Kidney tubule cell (primary cell): ENCODE measurements around the gene SLC37A2.

Experiments used
- DNase-seq: peaks from one replicate; pipeline ENCODE4 v3.0.0-alpha.2; 2018; ENCODE audit warnings: low spot score

SLC37A2 gene

DNA sequence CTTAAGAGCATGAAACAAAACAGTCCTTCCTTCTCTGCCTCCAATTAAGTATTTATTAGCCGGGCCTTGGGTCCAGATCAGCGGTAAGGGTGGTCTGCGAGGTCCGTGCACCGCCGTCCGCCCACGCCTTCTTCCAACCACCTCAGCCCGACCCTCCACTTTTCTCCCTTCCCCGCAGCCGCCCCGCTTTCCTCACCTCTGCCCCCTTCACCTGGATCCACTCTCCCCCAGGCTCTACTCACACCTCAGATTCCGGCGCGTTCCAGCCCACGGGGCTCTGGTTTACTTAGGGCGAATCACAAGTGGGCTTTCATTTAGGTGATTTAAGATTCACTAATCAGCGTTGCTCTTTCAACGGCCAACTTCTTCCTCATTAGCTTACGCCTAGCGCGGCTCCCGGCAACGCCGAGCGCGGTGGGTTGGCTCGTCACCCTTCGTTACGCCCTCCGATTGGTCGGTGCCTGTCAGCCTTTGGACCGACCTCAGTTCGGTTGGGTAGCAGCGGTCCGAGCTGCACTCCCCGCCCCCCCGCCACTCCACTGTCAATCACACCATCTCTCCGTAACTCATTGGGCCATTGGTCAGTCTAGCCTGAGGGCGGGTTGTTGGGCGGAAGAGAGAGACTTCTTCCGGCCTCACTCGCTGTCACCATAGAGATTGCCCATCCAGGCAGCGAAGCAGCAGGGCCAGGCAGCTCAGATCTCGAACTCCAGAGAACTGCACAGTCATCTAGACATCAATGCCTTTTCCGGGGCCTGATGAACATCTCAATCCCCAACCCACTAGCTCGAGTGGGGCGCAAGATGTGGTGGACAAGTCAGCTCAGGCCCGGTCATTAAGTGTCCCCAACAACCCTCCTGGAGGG is 48.5 kb downstream of the SLC37A2 start, which contains the start of gene TMEM218:
TMEM218 (minus strand) TSS at position 284 of the 865 bp plus-strand sequence. CDS start 9,385 bp downstream, outside the sequence.
- peak; percentile 99 for DNase-seq

DNA sequence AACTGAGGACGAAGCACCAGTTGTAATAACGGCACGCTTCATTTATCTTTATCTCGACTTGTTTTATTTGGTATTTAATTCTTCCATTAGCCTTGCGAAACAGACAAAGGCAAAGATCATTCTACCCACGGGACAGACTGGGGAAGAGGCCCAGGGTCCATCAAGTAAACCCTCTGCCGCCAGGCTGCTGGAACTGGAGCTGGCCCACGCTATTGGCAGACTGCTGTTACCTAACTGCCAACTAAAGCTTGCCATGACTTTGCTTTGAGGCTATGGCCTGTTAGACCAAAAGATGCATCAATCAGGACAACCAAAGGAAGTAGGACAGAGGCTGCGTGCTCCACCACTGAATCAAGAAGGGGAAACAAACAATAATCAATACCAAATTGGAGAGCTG is 49.1 kb downstream of the SLC37A2 start:
- no peak for DNase-seq

DNA sequence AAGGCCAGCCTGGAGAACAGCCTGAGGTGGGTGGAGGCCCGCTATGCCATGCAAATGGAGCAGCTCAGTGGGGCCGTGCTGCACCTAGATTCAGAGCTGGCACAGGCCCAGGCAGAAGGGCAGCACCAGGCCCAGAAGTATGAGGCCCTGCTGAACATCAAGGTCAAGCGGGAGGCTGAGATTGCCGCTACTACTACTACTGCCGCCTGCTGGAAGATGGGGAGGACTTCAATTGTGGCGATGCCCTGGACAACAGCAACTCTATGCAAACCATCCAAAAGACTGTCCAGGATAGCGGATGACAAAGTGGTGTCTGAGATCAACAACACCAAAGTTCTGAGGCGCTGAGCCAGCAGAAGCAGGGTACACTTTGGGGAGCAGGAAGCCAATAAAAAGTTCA is 51.4 kb downstream of the SLC37A2 start:
- DNase-seq, result no peak

DNA sequence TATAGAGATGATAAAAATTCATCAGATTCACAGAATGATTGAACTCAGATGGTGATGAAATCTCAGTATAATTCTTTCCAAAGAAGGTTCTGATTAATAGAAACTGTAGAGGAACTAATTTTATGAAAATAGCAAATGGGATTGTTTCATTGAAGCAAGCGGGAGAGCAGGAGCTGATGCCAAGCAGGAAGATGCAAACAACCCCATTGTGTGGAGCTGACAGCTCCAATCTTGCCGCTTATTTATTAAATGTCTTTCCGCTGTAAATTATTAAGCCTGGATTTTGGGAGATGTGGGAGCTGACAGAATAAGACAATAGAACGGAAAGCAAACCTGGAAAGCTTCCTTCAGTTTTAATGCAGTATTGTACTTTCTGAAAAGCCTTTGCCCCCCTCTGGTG is 54.3 kb downstream of the SLC37A2 start:
- DNase-seq, result no peak

DNA sequence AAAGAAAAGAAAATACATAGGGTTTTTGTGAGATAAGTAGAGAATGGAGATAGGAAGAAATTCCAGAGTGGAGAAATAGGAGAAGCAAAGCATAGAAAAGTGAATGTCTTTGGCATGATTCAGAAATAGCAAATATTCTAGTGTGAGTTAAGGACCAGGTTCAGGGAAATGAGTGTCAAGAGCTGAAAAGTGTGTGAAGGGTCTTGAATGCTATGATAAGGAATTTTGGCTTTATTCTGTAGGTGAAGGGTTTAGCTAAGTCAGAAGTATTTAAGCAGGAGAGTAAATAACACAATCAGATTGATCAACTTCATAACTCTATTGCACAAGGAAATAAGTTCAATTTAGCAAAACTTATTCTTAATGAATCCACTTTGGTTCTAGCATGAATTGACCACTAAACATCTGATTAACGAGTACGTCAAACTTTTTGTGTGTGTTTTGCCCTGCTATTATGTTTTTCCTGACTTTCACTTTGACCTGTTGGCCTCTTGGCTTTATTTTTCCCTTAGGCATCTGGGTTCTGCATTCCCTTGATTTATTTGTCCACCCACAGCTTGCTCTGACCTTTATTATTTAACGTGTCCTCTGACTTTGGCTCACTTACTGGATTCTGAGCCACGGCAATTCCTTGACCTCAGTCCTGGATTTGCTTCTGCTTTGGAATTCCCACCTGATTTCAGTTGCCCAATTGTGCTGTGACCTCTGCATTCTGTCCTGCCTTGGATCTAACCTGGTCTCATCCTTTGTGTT is 60.3 kb downstream of the SLC37A2 start:
- no peak for DNase-seq

DNA sequence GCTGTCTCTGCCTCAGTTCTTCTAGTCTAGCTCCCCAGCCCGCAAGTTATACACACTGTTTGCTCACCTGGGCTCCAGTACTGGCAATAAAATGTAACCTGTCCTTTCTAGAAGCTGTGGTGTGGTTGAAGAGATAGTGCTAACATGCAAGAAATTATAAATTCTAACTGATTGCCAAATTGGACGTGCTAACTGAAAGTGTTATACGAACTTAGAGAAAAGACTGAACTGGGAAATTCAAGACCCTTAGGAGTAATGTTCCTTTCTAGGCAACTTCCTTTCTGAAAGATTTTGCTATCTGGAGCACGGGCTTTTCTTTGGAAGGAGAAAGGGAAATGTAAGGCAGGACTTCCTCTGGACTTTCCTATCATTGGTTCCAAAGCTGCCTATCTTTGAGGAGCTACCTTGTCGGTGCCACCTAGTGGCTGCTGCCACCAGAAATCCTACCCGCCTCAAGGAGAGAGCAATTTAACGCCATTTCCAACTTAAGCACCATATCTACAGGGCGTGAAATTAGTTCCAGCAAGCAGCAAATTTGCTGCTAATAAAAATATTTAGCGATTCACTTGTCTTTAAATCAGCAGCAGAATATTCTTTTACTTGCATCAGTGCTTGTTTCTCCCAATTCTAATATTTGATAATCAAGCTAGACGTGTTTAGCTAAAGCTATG is 61.0 kb downstream of the SLC37A2 start:
- DNase-seq, result peak; percentile 58

DNA sequence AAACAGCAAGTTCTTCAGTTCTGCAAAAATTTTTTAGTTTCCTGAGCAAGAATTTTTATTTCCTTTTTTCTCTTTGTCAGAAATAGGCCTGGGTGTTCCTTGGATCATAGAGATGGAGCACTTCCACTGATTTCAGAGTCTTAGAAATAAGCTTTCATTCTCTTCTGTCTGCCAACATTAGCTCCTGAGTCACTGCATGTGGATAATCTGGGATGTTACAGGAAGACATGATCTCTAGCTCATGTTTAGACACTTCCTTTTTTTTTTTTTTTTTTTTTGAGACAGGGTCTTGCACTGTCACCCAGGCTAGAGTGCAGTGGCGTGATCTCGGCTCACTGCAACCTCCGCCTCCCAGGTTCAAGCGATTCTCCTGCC is 61.5 kb downstream of the SLC37A2 start:
- DNase-seq, result no peak

DNA sequence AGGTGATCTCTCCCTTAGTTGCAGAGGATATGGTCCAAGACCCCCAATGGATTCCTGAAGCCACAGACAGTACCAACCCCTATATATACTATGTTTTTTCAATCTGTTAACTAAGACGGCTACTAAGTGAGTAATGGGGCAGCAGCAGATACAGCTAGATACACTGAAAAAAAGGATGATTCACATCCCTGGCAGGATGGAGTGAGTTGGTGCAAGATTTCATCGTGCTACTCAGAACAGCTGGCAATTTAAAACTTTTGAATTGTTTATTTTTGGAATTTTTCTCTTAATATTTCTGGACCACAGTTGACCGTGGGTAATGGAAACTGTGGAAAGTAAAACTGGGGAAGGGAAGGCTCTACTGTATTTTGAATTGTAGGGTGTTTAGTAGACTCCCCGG is 65.3 kb downstream of the SLC37A2 start:
- DNase-seq, result no peak

DNA sequence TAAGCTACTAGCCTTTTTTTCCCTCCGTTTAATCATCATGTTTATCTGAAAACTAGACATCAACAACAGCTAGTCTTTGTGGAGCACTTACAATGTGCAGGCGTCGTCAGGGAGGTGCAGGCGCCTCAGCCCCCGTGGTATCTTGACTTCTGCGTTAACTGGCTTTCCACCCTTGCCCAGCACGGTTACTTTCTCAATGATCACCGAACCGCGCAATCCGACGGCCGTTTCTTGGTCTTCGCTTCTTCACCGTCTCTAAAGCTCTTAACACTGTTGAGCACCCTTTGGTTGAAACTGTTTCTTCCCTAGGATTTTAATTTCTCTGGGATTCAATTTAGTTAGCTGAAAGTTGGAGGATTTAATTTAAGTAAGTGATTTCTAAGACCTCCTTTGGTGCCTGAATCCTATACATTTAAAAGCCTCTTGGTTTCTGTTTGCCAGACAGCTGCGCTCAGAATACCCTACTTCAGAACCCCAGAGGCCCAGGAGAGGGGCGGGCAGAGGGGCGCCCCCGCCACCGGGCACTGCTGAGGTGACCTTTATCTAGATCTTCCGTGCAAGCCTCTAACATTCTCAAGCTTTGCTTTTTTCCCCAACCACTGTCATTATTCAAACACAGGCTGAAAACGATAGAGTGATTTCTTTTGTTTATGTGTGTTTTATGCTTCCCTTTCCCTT is 66.3 kb downstream of the SLC37A2 start:
- no peak for DNase-seq

DNA sequence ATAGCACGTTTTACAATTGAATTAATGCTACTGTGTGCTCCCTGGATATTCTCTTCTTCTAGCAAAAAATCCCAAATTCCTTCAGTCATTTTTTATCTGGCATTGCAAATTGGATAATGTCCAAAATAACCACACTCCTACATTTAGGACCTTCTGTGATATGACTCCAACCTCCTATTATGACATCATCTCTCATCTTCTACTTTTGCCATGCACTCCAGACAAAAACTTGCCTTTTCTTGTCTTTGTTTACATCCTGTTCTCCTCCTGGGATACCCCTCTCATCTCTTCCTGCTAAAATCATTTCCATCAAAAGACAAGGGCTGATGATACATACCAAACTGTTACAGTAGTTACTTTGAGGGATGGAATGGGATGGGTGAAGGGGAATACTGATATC is 69.0 kb downstream of the SLC37A2 start:
- DNase-seq, result no peak

DNA sequence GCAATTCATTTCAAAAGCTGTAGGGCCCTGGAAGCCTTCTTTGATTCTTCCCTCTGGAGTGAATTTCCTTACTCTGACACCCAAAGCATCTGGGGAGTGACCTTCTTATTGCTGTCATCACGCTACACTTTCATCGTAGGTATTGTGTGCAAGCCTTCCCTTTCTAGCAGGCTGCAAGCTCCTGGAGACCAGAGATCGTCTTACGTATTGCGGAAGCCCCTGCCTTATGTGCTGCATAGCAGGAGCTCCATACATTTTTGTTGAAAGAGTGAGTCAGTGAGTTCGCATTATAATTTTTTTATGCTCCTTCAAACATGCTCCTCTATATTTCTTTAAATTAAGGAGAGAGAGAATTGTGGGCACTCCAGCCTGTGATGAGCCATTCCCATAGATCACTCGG is 69.5 kb downstream of the SLC37A2 start:
- DNase-seq, result no peak

DNA sequence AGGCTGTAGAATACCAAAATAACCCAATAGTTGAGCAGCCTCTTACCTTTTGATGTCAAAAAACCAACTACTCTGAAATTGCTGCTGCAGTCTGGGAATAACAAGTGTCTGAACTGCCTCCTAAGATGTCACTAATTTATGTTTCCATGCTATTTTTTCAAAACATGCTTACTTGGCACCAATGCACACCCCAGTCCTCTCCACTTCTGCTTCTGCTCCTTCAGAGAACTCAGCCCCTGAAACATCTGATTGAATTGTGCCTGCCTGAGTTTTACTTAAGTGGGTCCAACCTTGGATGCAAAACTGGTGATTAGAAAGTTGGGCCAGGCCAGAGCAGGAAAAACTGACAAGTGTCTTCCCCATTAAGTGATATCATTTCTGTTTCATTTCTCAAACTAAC is 72.9 kb downstream of the SLC37A2 start:
- DNase-seq, result no peak

DNA sequence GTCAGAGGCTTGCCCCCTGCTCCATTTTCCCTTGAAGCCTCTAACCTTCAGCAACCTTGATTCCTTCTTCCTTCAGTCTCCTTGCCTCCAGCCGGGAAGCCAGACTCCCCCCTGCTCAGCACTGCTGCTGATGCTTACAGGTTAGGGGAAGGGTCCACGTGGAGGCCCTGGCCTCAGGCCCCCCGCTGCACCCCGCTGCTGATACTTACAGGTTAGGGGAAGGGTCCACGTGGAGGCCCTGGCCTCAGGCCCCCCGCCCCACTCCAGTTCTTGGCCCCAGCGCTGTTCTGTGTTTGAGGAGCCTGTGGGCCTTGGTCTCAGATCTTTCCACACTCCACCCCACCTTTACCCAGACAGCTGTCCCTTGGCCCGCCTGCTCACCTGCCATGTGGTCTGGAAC is 75.9 kb downstream of the SLC37A2 start:
- DNase-seq, result no peak

DNA sequence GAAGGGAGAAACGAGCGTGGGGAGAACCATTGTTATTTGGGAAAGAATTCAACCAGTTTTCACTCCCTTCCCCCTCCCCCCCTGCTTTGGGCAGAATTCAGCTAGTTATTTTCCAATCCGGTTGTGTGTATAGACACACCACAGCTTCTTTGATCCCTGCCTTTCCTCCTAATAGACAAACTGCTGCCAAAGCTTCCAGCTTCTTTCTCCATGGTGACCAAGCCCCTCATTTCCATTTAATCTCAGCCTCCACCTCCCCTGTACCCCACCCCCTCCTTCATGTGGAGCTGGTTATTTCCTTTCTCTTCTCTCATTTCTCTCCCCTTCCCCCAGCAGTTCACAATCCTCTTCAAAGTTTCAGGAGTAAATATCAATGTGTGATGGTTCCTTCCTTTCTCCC is 76.7 kb downstream of the SLC37A2 start:
- no peak for DNase-seq
